GM12865 (cell line): ENCODE measurements around the gene SNED1.

Source experiments
- DNase-seq: peaks from one replicate; pipeline ENCODE4 v3.0.0; 2010; ENCODE audit warnings: low read depth
- H3K4me3 ChIP-seq: 2 replicates; pipeline ENCODE4 v1.5.1; 2011; ENCODE audit warnings: mild to moderate bottlenecking, low read depth, low read length, control low read depth
- CTCF ChIP-seq: IDR thresholded peaks from 2 replicates; pipeline ENCODE4 v1.5.1; 2011; ENCODE audit warnings: low read length, control low read depth, low read depth, inconsistent platforms; ENCODE audit not compliant: insufficient read depth; ENCODE audit errors: missing control alignments

Gene SNED1

GRCh38 chr2:240987588-240987987 lies 10.8 kb upstream of the SNED1 start:
- no peak overlapping the region for H3K4me3 ChIP-seq
- TF ChIP-seq CTCF = no peak
- DNase-seq = no peak

GRCh38 chr2:240988146-240988545 lies 10.3 kb upstream of the SNED1 start:
- H3K4me3 ChIP-seq = no peak overlapping the region
- no peak for DNase-seq
- TF ChIP-seq CTCF = no peak

GRCh38 chr2:240988571-240989271 lies 9.7 kb upstream of the SNED1 start:
- no peak for TF ChIP-seq CTCF
- no peak overlapping the region for H3K4me3 ChIP-seq
- DNase-seq = no peak

- no peak overlapping the region for H3K4me3 ChIP-seq
- DNase-seq = peak; percentile 45
- TF ChIP-seq CTCF = peak; percentile 63
Measured at GRCh38 chr2:240989451-240990265, 8.8 kb upstream of the SNED1 start.

- DNase-seq = no peak
- TF ChIP-seq CTCF = no peak
- H3K4me3 ChIP-seq = no peak overlapping the region
Measured at GRCh38 chr2:240990266-240990529, 8.2 kb upstream of the SNED1 start.

- H3K4me3 ChIP-seq = no peak overlapping the region
- DNase-seq = no peak
- TF ChIP-seq CTCF = no peak
Measured at GRCh38 chr2:240990726-240991377, 7.6 kb upstream of the SNED1 start.
